C4-2B (cell line): ENCODE measurements around the gene PDF.
A peak's percentile ranks its signal among the peaks of the same experiment; 100 is the strongest.

ENCODE experiments used
- H3K27ac ChIP-seq: fragments of 450-650 bp; 2 replicates; pipeline ENCODE4 v1.5.1; 2017
- ZFX ChIP-seq: fragments of 450-650 bp; IDR thresholded peaks from 2 replicates; pipeline ENCODE4 v1.6.1; 2017
- TF ChIP-seq, protein P1 (sequence below): fragments of 450-650 bp; conservative IDR thresholded peaks from 2 replicates; pipeline ENCODE4 v1.5.1; 2017; ENCODE audit warnings: mild to moderate bottlenecking

The PDF gene

DNA sequence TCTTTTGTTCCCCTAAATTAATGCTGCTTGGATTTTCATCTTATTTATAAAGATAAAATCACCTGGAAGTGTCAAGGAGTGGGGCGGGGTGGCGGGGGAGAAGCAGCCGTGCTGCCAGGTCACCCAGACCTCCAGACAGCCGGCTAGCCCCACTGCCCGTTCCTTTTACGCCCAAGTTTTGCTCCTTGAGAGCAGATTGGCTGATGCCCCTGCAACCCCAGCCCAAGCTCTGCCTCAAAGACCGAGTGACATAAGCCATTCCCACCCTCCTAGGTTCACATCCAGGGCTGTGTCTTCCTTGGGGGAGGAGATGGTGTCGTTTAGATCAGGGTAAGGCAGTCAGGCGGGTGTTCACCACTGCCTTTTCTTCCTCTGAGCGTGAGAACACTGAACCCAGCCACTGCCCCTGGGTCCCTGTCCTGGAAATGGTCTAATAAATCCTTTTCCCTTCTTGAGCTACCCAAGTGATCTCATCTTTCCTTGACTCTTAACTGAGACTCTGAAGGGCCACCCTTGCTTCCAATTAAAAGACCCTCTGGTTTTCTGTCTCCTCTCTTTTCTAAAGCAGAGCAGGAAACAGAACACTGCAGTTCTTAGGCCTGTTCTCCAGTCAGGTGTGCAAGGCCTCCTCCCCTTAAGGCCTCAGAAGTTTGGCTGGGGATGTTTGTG is 5.7 kb downstream of the PDF start:
- TF ChIP-seq, protein P1, sequence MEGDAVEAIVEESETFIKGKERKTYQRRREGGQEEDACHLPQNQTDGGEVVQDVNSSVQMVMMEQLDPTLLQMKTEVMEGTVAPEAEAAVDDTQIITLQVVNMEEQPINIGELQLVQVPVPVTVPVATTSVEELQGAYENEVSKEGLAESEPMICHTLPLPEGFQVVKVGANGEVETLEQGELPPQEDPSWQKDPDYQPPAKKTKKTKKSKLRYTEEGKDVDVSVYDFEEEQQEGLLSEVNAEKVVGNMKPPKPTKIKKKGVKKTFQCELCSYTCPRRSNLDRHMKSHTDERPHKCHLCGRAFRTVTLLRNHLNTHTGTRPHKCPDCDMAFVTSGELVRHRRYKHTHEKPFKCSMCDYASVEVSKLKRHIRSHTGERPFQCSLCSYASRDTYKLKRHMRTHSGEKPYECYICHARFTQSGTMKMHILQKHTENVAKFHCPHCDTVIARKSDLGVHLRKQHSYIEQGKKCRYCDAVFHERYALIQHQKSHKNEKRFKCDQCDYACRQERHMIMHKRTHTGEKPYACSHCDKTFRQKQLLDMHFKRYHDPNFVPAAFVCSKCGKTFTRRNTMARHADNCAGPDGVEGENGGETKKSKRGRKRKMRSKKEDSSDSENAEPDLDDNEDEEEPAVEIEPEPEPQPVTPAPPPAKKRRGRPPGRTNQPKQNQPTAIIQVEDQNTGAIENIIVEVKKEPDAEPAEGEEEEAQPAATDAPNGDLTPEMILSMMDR = no peak
- TF ChIP-seq ZFX = no peak
- peak overlapping the region; percentile 8 for H3K27ac ChIP-seq

DNA sequence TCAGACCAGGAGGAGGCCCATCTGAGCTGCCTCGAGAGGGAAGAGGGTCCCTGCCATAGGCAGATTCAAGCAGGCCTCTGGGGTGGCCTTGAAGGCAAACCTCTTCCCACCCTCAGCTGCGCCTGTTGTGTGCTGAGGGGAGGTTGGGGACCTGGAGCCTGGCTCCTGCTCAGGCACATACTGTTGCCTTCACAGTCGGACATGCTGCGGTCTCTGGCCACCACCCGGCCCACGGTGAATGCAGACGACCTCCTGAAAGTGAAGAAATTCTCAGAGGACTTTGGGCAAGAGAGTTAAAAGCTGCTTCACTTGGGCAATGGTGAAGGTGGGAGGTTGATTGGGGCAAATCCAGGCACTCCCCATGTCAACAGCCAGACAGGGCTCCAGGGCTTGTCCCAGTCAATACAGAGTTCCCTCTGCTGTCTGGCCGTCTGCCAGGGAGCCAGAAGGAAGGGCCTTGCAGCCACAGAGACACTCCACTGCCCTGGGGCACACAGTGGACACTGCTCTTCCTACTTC is 6.3 kb downstream of the PDF start:
- TF ChIP-seq ZFX = no peak
- TF ChIP-seq, protein P1 = no peak
- H3K27ac ChIP-seq = peak overlapping the region; percentile 5; the same call in 1 of the 2 replicates

DNA sequence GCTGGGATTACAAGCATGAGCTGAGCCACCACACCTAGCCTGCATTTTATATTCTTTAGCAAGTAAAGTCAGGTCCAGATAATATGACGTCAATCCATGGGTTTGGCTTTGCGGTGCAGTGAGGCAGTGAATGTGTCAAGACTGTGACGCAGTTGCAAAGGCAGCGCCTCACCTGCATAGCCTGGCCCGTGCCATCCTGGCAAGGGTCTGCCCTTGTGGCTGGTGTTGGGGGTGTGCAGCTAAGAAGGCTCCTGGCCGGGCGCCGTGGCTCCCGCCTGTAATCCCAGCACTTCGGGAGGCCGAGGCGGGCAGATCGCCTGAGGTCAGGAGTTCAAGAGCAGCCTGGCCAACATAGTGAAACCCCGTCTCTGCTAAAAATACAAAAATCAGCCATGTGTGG is 7.0 kb downstream of the PDF start:
- H3K27ac ChIP-seq = no peak overlapping the region
- TF ChIP-seq, protein P1 = no peak
- no peak for TF ChIP-seq ZFX

DNA sequence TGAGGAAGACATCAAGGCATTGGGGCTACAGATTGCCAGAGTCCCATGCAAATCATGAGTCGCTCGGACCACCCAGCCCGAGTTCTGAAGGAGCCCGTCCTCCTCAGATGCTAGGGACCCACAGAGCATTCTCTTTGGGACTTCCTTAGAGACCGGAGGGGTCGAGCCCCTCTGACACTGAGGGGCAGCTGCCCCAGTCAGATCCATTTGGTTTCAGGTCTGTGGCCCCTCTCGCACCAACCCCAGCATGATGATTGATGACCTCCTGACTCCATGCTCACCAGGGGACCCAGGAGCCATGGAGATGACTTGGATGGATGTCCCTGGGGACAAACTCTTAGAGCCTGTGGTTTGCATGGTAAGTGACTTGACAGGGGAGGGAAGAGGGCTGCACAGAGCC is 8.0 kb downstream of the PDF start:
- no peak for TF ChIP-seq ZFX
- TF ChIP-seq, protein P1 = no peak
- no peak overlapping the region for H3K27ac ChIP-seq

DNA sequence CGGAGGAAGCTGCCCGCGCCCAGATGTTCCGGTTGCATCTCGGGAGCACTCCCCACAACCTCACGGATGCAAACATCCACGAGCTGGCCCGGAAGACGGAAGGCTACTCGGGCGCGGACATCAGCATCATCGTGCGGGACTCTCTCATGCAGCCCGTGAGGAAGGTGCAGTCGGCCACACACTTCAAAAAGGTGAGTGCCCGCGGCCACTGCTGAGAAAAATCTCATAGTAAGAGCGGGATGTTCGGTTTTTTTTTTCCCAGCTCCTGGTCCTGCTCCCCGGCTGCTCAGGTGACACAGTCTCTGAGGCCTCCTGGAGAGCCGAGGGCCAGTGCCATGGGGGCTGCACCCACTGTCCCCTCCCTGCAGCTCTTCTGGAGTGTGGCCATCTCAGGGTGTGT is 9.3 kb downstream of the PDF start:
- no peak for TF ChIP-seq ZFX
- TF ChIP-seq, protein P1 = no peak
- H3K27ac ChIP-seq = no peak overlapping the region

DNA sequence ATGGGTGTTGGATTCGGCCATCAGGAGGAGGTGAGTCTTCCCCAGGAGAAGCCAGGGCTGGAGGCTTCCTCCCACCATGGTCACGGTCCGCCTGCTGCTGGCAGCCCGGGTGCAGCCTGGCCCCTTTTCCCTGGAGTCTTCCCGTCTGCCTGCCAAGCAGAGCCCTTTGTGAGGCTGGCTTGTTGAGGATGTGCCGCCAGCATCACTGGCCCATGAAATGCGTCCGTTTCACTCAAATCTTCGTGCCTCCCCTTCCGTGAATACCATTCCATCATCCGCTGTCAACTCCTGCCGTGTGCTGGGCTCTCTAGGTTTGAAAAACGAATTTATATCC is 9.7 kb downstream of the PDF start:
- no peak overlapping the region for H3K27ac ChIP-seq
- TF ChIP-seq ZFX = no peak
- TF ChIP-seq, protein P1 = no peak

DNA sequence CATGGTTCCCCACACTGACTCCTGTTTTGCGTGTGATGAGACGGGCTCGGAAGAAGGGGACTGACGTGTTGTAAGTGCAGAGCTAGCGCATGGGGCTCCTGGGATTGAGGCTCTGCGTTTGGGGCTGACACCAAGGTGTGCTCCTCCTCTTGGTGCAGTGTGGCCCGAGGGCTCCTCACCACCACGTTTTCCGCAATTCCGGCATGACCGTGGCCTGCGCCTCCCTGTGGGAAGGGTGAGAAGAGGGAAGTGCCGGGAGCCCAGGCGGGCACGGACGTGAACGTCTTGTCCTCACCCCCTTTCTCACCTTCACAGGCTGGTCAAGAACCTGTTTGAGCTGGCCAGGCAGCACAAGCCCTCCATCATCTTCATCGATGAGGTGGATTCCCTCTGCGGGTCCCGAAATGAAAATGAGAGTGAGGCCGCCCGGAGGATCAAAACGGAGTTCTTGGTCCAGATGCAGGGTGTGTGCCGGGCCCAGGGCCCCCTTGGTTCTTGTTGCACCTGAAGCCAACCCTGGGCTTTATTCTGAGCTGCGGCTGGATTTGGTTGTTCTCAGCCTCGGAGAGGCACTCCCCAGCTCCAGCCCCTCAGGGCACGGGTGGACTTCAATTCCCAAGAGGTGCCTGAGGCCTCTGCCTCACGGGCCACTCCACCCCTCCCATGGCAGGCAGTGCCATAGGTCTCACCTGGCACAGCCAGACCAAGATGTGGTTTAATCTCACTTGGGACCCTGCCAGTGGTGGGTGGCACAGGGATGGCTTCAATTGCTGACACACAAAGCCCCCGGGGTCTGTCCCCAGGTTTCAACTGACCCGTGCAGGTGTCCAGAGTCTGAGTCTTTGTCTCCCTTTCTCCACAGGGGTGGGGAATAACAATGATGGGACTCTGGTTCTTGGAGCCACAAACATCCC is 10.3 kb downstream of the PDF start:
- no peak for TF ChIP-seq ZFX
- TF ChIP-seq, protein P1 = no peak
- no peak overlapping the region for H3K27ac ChIP-seq
